NCI-H1048 (cell line): ENCODE results near the gene UBE2S.
"Not testable (repeated sequence)": the region's sequence is repeated elsewhere in the genome, so short reads cannot be mapped to it uniquely, and the experiment has no call there.

Experiments
- DNase-seq: peaks from one replicate; lab custom pipeline; 2025; lab: John Stamatoyannopoulos, UW

The UBE2S gene

GRCh38 chr19:55406091-55406825, 1.3 kb downstream of the UBE2S start:
- no peak for DNase-seq

- DNase-seq = no peak
Measured at GRCh38 chr19:55405638-55406037, 1.9 kb downstream of the UBE2S start.

- no peak for DNase-seq
Measured at GRCh38 chr19:55402509-55402908, 5.1 kb downstream of the UBE2S start.

GRCh38 chr19:55401390-55401789, 6.2 kb downstream of the UBE2S start:
- not testable (repeated sequence) for DNase-seq

- no peak for DNase-seq
Measured at GRCh38 chr19:55400281-55401087, 7.1 kb downstream of the UBE2S start.

GRCh38 chr19:55398200-55398925, 9.2 kb downstream of the UBE2S start:
- DNase-seq = no peak

GRCh38 chr19:55392820-55393761, 14.5 kb downstream of the UBE2S start:
- no peak for DNase-seq

- no peak for DNase-seq
Measured at GRCh38 chr19:55391702-55392615, 15.6 kb downstream of the UBE2S start.

- no peak for DNase-seq
Measured at GRCh38 chr19:55391191-55391670, 16.4 kb downstream of the UBE2S start.

- no peak for DNase-seq
Measured at GRCh38 chr19:55390461-55390880, 17.1 kb downstream of the UBE2S start.

- no peak for DNase-seq
Measured at GRCh38 chr19:55389386-55390317, 17.9 kb downstream of the UBE2S start.

- no peak for DNase-seq
Measured at GRCh38 chr19:55387736-55388497, 19.7 kb downstream of the UBE2S start.

- DNase-seq = no peak
Measured at GRCh38 chr19:55386493-55386971, 21.1 kb downstream of the UBE2S start.

- peak; percentile 97 for DNase-seq
Measured at GRCh38 chr19:55385724-55386492, 21.7 kb downstream of the UBE2S start, which contains the start of gene RPL28. RPL28 (plus strand) TSS chr19:55385932; CDS start chr19:55386358, 426 bp downstream.

GRCh38 chr19:55384920-55385723, 22.5 kb downstream of the UBE2S start:
- peak; percentile 83 for DNase-seq

- DNase-seq = no peak
Measured at GRCh38 chr19:55384131-55384919, 23.3 kb downstream of the UBE2S start, which contains the start of gene TMEM238. TMEM238 (minus strand) TSS chr19:55384292; CDS start chr19:55384259, 33 bp downstream.
